Nucleus accumbens (tissue), 56 donors: ENCODE measurements around the gene KRT35.

Source experiments
- DNase-seq, 56 donors: peaks; one replicate each; lab custom pipeline; 2025; lab: John Stamatoyannopoulos, UW

Gene KRT35

DNA sequence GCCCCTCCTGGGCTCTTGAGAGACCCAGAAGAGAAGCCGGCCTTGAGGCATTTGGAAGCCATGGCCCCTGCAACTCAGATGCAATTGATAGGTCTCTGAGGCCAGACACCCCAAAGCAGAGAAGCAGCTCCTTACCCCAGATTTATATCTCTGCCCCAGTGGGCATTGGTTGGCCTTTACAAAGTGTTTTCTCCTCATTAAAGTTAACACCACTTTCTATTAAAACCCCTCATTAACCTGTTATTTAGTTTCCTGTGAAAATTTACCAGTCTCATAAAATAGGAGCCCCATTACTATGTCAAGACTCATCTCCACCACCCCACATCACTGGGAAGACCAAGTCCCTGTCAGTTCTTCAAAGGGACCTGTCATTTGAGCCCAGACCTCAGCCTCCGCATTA is at the start of gene KRT35:
Gene KRT35, minus strand, starts transcription at position 116 of the 400 bp plus-strand sequence. Its CDS starts 54 bp downstream, at position 62.
- DNase-seq: no peak

DNA sequence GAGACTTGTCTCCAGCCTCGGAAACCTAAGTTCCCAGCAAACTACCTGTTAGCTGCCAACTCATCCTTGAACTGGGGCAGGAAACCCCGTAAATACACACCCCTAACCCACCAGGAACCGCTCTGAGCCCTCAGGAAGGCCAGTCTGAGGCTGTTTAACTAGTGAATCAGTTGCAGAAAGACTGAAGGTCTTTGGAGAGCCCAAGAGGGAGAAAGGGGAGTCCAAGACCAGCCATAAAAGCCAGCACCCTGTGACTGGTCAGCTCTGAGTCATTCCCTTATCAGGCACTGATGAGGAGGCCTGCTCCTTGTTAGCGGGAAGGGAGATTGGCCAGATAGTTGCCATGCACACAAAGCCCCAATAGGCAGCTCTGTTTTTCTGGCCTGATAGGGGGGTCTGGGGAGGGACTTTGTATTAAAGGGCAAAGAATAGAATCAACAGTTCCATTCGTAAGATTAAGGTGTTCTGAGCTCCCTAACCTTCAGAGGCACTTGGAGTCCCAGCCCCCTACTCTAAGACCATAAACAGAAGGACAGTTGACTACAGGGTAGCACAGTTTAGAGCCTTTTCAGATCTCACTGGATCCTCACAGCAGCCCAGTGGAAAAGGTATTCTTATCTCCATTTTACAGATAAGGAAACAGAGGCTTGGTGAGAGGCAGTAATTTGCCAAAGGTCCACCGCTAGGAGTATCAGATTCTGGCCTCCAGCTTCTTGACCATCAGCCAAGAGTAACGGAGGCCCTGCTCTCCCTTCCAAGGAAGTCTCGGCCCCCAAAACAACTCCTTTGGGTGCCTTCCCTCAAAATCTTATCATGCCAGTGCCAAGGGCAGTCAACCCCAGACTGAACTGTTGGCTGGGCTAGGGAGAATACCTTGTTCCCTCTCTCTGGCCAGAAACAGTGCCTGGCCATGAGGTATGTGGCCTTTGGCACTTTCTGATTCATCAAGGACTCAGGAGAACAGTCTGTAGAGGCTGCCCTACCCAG is 49.4 kb upstream of the KRT35 start:
- no peak for DNase-seq

DNA sequence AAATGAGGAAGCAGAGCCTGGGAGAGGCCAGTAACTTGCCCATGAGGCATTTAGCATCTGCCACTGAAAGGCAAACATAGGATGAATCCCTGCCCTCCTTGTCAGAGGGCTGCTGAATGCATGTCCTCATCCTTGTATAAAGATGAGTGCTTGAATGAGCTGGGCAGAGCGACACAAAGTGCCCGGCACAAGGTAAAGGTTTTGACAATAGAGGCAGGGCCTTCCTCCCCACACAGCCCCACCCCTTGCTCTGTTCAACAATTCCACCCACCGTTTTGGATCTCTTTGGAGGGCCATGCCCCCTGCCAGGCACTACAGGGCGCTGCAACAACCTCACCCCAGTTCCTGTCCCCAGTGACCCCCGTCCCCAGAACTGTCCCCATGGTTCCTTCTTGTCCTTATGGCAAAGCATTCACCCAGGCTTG is 48.6 kb upstream of the KRT35 start:
- DNase-seq: no peak

DNA sequence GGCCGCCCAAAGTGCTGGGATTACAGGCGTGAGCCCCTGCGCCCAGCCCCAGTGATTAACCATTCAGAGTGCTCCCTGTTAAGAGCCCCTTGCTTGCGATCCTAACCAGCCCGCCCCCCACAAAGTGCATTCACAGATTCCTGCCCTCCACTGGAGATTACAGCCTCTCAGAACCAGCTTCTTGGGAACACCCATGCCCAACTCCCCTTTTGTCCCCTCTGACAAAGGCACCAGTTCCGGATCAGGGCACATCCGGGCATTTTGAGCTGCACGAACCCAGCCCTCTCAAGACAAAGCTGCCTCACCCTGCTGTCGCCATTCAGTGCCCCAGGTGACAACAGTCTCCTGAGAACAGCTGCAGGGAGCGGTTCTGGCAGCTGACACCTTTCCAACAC is 48.0 kb upstream of the KRT35 start:
- DNase-seq: no peak

DNA sequence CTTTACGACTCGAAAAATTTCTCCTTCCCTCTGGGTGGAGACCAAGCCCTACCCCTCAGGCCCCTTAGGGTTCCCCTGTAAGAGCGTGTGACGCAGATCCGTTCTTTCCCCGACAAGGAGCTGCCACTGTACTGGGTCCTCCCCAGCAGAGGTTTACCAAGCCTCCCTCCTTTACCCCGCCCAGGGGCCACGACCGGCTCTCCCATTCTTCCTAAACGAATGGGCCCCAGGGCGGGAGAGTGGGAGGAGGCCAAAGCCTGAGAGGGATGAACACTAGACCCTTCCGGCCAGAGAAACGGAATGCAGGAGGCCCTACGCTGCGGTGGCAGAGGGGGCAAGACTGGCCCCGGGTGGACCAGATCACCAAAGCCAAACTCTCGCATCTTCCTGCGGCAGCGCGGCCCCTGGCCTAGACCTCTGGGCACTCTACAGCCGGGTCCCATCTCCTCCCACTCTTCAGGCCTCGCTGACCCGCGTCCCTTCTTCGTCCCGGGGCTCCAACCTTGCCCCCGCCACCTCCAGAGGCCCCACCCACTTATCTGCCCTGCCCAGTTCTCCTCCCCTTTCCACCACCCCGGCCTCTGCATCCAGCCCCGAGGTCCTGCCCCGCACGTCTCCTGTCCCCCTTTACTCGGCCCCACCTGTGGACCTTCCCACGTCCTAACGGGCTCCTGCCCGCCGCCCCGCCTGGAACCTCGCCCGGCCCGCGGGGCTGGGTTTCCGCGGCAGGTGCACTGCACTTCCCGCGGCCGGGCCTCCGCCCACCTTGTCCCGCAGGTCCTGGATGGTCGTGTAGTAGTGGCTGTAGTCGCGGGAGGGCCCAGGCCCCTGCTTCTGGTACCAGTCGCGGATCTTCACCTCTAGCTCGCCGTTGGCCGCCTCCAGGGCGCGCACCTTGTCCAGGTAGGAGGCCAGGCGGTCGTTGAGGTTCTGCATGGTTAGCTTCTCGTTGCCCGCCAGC is 46.4 kb upstream of the KRT35 start:
- DNase-seq: no peak

DNA sequence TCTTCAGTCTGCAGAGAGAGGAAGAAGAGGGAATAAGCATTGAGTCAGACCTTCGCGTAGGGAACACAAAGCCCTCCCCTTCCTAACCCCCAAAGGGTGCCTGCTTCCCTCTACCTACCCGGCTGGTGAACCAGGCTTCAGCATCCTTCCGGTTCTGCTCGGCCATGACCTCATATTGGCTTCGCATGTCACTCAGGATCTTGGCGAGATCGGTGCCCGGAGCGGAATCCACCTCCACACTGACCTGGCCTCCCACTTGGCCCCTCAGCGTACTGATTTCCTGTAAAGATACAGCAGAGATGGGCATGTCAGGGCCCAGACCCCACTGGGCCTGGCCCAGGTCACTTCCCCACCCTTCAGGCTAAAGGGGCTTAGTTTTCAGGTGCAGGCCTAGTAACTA is 43.3 kb upstream of the KRT35 start:
- DNase-seq: no peak

DNA sequence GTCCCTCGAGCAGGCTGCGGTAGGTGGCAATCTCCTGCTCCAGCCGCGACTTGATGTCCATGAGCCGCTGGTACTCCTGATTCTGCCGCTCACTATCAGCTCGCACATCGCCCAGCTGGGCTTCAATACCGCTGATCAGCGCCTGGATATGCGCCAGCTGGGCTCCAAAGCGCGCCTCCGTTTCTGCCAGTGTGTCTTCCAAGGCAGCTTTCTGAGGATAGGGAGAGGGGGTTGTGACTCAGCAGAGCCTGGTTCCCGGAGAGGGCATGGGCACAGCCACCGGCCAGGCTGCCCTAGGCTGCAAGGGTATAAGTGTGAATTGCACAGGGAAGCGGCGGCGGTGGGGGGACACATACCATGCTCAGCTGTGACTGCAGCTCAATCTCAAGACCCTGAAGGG is 42.8 kb upstream of the KRT35 start:
- DNase-seq: no peak

DNA sequence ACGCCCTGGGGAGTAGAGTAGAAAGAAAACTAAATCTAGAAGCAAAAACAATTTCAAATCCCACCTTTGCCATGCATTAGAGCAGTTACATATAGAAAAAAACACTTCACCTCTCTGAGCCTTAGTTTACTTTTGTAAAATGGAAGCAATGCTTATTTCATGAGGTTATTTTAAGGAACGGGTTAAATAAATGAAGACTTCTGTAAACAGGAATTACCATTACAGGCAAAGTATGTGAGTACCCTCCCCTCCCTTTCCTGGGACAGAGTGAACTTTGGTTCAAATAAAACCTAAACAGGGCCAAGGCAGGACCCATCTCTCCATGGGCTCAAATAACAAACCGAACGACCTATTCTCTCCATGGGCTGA is 42.3 kb upstream of the KRT35 start:
- DNase-seq: no peak

DNA sequence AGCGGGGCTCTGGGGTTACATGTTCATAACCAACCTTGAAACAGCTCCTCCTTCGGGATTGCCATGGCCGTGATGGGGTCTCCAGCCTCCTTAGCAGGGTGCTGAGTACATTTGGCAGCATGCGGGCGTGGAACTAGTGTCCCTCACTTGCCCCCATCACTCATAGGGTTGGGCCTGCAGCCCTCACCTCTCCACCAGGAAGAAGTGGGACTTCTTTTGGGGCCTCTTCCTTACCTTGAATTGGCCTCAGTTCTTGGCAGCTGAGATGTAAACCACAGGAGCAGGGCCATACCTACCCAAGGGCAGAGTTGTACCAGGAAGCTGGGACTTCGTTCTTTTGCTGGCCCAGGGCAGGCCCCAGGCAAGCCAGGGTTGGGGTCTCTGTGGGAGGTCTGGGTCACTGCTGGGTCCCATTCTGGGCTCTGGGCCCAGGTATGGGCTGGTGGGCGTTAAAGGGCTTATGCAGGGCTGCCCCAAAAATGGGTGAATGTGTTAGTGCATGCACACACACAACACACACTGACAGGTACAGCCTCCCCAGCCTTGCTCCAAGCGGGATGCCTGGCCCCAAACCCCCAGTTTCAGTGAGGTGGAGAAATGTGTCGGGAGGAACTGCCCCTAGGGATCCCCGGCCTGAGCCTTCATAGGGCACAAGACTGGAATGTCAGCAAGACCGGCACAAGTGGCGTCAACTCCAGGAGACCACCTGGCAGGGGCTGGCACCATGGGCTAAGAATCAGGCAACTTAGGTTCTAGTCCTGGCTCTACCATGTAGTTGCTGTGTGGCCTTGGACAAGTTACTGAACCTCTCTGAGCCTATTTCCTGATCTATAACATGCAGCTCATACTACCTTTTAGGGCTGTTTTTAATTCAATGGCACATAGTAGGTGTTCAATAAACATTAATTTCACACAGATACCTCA is 41.6 kb upstream of the KRT35 start:
- DNase-seq: no peak

DNA sequence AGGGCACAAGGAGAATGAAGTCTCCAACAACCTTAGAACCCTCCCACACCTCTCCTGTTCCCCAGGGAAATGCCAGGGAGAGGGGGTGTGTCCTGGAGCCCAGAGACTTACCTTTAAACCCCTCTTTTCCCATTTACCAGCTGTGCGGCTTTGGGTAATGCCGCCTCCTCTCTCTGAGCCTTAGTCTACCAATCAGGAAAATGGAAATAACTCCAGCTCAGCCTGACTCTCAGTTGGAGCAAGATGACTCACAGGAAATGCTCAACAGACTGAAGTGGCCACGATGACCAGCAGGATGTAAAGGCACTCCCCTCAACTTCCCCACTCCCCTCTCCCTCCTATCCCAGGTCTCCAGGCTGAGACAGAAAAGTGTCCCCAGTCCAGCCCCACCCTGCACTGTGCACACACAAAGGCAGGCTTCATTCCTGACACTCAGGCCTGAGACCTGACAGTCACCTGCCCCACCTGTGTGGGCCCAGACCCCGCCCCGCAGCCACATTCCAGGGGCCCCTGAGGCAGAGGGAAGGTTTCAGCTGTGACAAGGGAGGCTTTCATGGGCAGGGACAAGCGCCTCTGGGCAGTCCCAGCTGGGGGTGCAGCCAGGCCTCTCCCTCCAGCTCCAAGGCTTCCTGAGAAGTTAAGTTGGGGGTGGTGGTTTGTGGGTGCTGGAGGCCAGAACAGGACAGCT is 40.8 kb upstream of the KRT35 start:
- DNase-seq: no peak

DNA sequence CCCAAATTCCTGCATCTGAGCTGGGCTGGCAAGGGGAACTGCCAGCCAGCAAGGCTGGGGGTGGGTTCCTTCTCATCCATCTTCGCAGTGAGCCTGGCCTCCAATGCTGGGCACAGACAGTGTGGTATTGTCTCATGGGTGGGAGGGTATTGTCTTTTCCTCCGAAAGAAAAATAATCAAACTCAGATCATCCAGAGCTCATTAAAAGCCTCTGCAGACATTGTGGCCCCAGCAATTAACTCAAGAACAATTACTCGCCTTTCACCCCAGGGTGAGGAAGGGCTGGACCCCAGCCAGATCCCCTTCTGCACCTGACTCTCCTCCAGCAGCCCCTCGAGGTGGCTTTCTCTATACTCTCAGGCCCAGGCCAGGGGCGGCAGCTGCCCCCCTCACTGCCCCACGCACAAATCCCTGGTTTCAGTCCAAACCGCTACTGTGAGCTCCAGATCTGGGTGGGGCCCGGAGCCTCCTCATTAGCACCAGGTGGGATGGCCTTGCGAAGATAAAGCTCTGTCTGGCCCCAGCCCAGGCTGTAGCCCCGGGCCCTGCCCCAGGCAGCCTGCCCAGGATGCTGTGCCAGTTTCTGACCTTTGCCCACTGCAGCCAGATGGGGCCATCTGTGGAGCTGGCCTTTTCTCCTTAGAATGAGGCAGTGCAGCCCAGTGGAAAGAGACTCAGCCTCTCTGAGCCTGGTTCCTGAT is 40.0 kb upstream of the KRT35 start:
- no peak for DNase-seq

DNA sequence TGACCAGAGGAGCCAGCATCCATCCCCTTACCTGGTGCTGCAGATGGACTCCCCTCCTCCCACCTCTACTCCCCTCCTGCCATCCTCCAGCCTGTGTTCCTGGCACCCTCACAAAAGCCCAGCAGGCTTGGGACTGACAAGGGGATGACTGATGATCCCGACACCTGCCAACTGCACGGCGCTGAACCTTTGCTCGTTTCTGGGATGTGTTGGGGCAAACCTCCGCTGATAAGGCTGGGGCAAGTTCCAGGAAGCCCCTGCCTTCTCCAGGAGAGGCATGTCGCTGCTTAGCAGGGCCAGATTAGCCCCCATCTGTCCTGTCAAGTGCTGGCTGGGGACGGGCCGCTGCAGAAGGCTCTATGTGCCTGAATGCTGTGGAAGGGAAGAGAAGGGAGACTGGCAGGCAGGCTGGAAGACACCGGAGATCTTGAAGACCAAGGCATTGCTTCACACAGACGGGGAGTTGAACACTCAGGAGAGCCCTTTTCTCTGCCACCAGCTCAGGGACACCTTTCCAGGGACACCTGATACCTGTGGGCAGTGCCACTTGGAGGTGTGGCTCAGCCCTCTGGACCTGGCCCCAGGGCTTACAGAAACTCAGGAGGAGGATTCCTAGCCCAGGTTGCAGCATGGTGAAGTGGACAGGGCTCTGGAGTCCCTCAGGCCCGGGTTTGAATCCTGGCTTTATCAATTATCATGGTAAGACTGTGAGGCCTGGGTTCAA is 38.7 kb upstream of the KRT35 start:
- DNase-seq: no peak

DNA sequence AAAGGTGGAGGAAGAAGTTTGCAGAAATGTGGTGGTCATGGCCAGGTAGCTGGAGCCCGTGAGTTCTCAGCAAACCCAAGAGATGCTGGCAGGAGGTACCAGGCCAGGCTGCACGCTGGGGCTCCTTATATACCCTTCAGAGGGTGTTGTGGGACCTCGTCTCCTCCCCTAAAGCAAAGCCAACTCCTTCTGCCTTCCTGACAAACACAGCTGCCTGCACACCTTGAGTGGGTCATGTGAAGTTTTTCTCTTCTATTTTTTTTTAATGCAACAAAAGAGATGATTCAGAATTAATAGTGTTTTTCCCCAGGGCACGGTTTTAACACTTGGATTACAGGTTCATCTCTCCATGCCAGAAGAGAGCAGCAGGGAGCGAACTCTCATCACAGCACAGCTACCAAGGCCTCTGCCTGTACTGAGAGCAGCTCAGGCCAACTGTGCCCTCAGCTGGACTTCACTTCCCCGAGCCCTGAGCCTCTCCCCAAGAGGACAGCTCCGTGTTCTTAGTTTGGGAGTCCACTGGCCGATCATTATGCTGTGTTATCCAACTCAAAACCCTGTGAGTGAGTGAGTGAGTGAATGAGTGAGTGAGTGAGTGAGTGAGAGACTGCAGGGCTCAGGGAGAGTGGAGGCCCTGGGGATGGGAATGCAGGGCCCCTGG is 38.0 kb upstream of the KRT35 start, which contains the start of gene KRT15:
Gene KRT15, minus strand, starts transcription at position 102 of the 661 bp plus-strand sequence. Its CDS starts 63 bp downstream, at position 39.
- DNase-seq: peak in 3 of 56 donors; percentile 2 to 7 (median 2)

DNA sequence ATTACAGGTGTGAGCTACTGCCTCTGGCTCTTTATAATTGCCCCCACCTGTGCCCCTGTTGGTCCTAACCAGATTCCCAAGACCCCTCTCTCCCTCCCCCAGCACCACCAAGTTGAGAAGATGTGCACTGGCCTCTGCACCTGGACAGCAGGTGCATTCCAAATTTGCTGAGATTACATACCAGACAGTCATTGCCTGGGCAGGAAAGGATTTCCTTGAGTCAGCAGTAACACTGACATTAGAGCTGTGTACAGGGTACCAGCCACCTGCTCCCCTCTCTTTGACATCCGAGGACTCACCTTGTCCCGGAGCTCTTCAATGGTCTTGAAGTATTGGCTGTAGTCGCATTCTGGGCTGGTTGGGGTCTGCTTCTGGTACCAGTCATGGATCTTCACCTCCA is 37.1 kb upstream of the KRT35 start:
- no peak for DNase-seq

DNA sequence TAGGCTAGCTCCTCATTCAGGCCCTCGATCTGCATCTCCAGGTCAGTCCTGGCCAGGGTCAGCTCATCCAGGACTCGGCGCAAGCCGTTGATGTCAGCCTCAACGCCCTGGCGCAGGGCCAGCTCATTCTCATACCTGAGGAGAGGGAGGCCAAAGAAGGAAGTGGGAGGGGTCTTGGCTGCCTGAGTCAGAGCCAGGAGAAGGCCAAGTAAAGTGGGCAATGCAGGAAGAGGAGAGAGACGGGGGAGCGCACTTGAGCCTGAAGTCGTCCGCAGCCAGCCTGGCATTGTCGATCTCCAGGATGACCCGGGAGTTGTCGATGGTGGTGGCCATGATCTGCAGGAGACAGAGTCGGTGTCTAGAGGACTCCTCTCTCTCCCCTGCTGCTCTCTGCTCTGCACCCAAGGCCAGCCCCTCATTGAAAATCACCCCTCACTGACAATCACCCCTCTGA is 35.9 kb upstream of the KRT35 start:
- no peak for DNase-seq

DNA sequence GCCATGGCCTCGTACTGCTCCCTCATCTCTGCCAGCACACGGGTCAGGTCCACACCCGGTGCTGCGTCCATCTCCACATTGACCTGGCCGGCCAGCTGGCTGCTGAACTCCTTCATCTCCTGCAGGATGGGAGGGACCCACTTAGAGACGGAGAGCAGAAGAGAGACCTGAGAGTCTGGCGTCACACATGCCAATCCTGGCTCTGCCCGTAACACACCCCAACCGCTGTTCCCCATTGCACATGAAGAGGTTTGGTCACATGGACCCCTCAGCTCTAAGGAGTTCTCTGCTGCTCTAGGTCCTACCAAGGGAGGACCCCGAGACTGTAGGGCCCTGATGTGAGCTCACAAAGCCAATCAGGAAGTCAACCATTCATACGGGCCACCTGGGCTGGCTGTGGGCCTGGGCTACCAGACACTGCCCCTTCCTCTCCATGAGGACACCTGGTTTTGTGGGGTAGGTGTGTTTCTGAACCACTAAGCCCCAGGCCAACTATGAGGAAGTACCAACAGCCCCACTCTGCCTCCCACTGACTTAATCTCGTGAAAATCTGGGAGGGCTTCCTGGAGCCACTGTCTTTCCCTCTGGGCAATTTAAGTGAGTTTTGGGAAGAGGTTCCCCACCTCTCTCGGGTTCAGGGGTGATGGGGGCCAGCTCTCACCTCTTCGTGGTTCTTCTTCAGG is 35.3 kb upstream of the KRT35 start:
- DNase-seq: no peak

DNA sequence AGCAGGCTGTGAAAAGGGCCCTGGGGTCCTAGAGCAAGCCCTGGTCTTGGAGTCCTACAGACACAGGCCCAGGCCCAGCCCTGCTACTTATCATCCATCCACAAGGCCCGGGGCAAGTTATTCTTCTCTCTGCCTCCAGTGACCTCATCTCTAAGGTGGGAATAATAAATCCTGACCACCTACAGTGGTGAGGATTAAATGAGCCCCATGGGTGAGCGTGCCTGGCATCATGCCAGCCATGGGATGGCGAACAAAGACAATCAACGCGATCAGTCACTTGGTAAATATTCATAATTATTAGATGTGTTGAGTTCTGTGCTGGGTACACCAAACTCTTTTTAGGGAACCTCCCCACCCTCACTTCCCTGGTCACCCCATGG is 32.2 kb upstream of the KRT35 start:
- no peak for DNase-seq
